H1 (cell line): ENCODE results near the gene FAF2.
"Not testable (repeated sequence)": the region's sequence is repeated elsewhere in the genome, so short reads cannot be mapped to it uniquely, and the experiment has no call there.

Experiments
- BRCA1 ChIP-seq: IDR thresholded peaks from 2 replicates; pipeline ENCODE4 v1.6.1; 2012; ENCODE audit warnings: low read depth, low read length, improper control_type of control experiment
- CTCF ChIP-seq, 3 experiments: IDR thresholded peaks; 1 replicate in 2 of 3; 2 replicates in 1 of 3; pipeline versions ENCODE4 v1.5.1 to v1.6.1; 2011; ENCODE audit warnings: low read length in 3 of 3, mild to moderate bottlenecking in 3 of 3, inconsistent platforms in 2 of 3, low read depth in 1 of 3, moderate library complexity in 1 of 3; ENCODE audit not compliant: insufficient read depth in 1 of 3; ENCODE audit errors: control extremely low read depth in 1 of 3
- EP300 ChIP-seq, 2 experiments: IDR thresholded peaks; 1 replicate in 1 of 2; 2 replicates in 1 of 2; pipeline ENCODE4 v1.6.1; 2011 to 2012; ENCODE audit warnings: low read depth in 2 of 2, low read length in 2 of 2, mild to moderate bottlenecking in 2 of 2, borderline replicate concordance in 1 of 2, inconsistent platforms in 1 of 2, moderate library complexity in 1 of 2
- KDM5A ChIP-seq: fragments of 200-600 bp; IDR thresholded peaks from 2 replicates; pipeline ENCODE4 v1.7.1; 2012; ENCODE audit warnings: mild to moderate bottlenecking, low read length, inconsistent platforms, mixed read lengths
- NANOG ChIP-seq: IDR thresholded peaks from 2 replicates; pipeline ENCODE4 v1.6.1; 2011; ENCODE audit warnings: low read length, low read depth, mild to moderate bottlenecking, inconsistent platforms; ENCODE audit not compliant: insufficient read depth, poor library complexity, severe bottlenecking
- NRF1 ChIP-seq: IDR thresholded peaks from 2 replicates; pipeline ENCODE4 v1.6.1; 2011; ENCODE audit warnings: mild to moderate bottlenecking, low read depth, low read length, improper control_type of control experiment
- POLR2A ChIP-seq, 2 experiments: IDR thresholded peaks; 1 replicate in 1 of 2; 2 replicates in 1 of 2; pipeline ENCODE4 v1.6.1; 2011; ENCODE audit warnings: low read depth in 2 of 2, low read length in 2 of 2, mild to moderate bottlenecking in 2 of 2; ENCODE audit errors: control extremely low read depth in 1 of 2
- RAD21 ChIP-seq, 2 experiments: IDR thresholded peaks in 1 of 2; conservative IDR thresholded peaks in 1 of 2; 2 replicates each; pipeline ENCODE4 v1.6.1; 2011; ENCODE audit warnings: low read depth in 2 of 2, low read length in 2 of 2, improper control_type of control experiment in 1 of 2, inconsistent platforms in 1 of 2, mild to moderate bottlenecking in 1 of 2, moderate library complexity in 1 of 2
- TAF1 ChIP-seq: IDR thresholded peaks from 2 replicates; pipeline ENCODE4 v1.6.1; 2011; ENCODE audit warnings: mild to moderate bottlenecking, low read depth, low read length
- USF2 ChIP-seq: IDR thresholded peaks from 2 replicates; pipeline ENCODE4 v1.6.1; 2011; ENCODE audit warnings: low read length, improper control_type of control experiment
- TF ChIP-seq, protein P1 (sequence below): IDR thresholded peaks from 2 replicates; pipeline ENCODE4 v1.6.1; 2012; ENCODE audit warnings: inconsistent platforms

- TF ChIP-seq NANOG; BRCA1; CTCF (IDR thresholded peaks at IDR 0.05; ENCODE audit: control extremely low read depth in 1 of 3, insufficient read depth in 1 of 3, low read depth in 1 of 3, low read length in 3 of 3); TAF1; POLR2A (IDR thresholded peaks at IDR 0.05; ENCODE audit: control extremely low read depth in 1 of 2, low read depth in 2 of 2, low read length in 2 of 2); KDM5A; USF2; RAD21 (IDR thresholded peaks at IDR 0.05 in 1 of 2, conservative IDR thresholded peaks at IDR 0.05 in 1 of 2; ENCODE audit: low read depth in 2 of 2, low read length in 2 of 2); NRF1; EP300 (IDR thresholded peaks at IDR 0.05; ENCODE audit: borderline replicate concordance in 1 of 2, low read depth in 2 of 2, low read length in 2 of 2): not testable (repeated sequence)
- TF ChIP-seq, protein P1, sequence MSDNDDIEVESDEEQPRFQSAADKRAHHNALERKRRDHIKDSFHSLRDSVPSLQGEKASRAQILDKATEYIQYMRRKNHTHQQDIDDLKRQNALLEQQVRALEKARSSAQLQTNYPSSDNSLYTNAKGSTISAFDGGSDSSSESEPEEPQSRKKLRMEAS, result not testable (repeated sequence)
Measured at GRCh38 chr5:176487160-176487559, 39.0 kb downstream of the FAF2 start.
